Loucy (cell line): ENCODE results near the gene CCDC6.

Experiments used
- H2AFZ ChIP-seq: fragments of 200-600 bp; sonication (generic); 2 replicates; pipeline ENCODE4 v1.6.0; 2016; ENCODE audit warnings: antibody characterized with exemption, mild to moderate bottlenecking, low read length, moderate library complexity
- H3F3A ChIP-seq: fragments of 200-600 bp; 2 replicates; pipeline ENCODE4 v1.6.0; 2016; ENCODE audit warnings: antibody characterized with exemption, low read depth, mild to moderate bottlenecking
- H3K27me3 ChIP-seq: fragments of 200-600 bp; sonication (generic); 2 replicates; pipeline ENCODE4 v1.6.1; 2014; ENCODE audit warnings: low read length, mild to moderate bottlenecking; ENCODE audit not compliant: insufficient read depth, poor library complexity, severe bottlenecking
- H3K36me3 ChIP-seq: fragments of 200-600 bp; sonication (generic); 2 replicates; pipeline ENCODE4 v1.6.1; 2016; ENCODE audit warnings: low read length; ENCODE audit not compliant: insufficient read depth
- H3K4me1 ChIP-seq: fragments of 200-600 bp; sonication (generic); 2 replicates; pipeline ENCODE4 v1.5.1; 2014; ENCODE audit warnings: low read length, mild to moderate bottlenecking; ENCODE audit not compliant: insufficient read depth, poor library complexity, severe bottlenecking
- H3K4me2 ChIP-seq: fragments of 200-600 bp; sonication (generic); 2 replicates; pipeline ENCODE4 v1.6.0; 2014; ENCODE audit warnings: antibody characterized with exemption, low read length, low read depth, mild to moderate bottlenecking; ENCODE audit not compliant: poor library complexity, severe bottlenecking
- H3K4me3 ChIP-seq: fragments of 200-600 bp; sonication (generic); 2 replicates; pipeline ENCODE4 v1.5.1; 2014; ENCODE audit warnings: low read length, mild to moderate bottlenecking, mixed read lengths; ENCODE audit not compliant: poor library complexity, severe bottlenecking
- H3K79me2 ChIP-seq: fragments of 200-600 bp; sonication (generic); 2 replicates; pipeline ENCODE4 v1.6.1; 2014; ENCODE audit warnings: low read length; ENCODE audit not compliant: insufficient read depth
- H3K9ac ChIP-seq: fragments of 200-600 bp; sonication (generic); 2 replicates; pipeline ENCODE4 v1.6.0; 2014; ENCODE audit warnings: mild to moderate bottlenecking, low read depth, low read length, moderate library complexity; ENCODE audit not compliant: poor library complexity, severe bottlenecking
- H3K9me2 ChIP-seq: fragments of 200-600 bp; sonication (generic); replicated peaks from 2 replicates; pipeline ENCODE4 v1.6.1; 2016; ENCODE audit warnings: low read depth, low read length, mixed read lengths
- H3K9me3 ChIP-seq: fragments of 200-600 bp; sonication (generic); 2 replicates; pipeline ENCODE4 v1.6.1; 2014; ENCODE audit warnings: mild to moderate bottlenecking, antibody characterized with exemption, low read length, low read depth; ENCODE audit not compliant: insufficient read depth
- H4K20me1 ChIP-seq: fragments of 200-600 bp; sonication (generic); 2 replicates; pipeline ENCODE4 v1.6.0; 2014; ENCODE audit warnings: antibody characterized with exemption, low read length, mild to moderate bottlenecking; ENCODE audit not compliant: insufficient read depth, poor library complexity, severe bottlenecking
- CTCF ChIP-seq: fragments of 200-600 bp; sonication (generic); conservative IDR thresholded peaks from 2 replicates; pipeline ENCODE4 v1.5.1; 2014; ENCODE audit warnings: mild to moderate bottlenecking, antibody characterized with exemption, low read length
- EZH2phosphoT487 ChIP-seq: fragments of 200-600 bp; IDR thresholded peaks from 2 replicates; pipeline ENCODE4 v1.6.1; 2018; ENCODE audit warnings: antibody characterized with exemption, mild to moderate bottlenecking, moderate library complexity, borderline replicate concordance

The CCDC6 gene

GRCh38 chr10:59944339-59944935, 38.1 kb upstream of the CCDC6 start:
- H3K9me2 ChIP-seq: no peaks in the 10 kb centered on the region
- no peaks in the 10 kb centered on the region for H4K20me1 ChIP-seq
- TF ChIP-seq EZH2phosphoT487 (no peak), CTCF (no peak)
- H3F3A ChIP-seq: no peaks in the 10 kb centered on the region
- H3K4me3 ChIP-seq: no peak overlapping the region
- no peak overlapping the region for H2AFZ ChIP-seq
- no peaks in the 10 kb centered on the region for H3K79me2 ChIP-seq
- no peaks in the 10 kb centered on the region for H3K36me3 ChIP-seq
- no peaks in the 10 kb centered on the region for H3K9me3 ChIP-seq
- H3K27me3 ChIP-seq: no peaks in the 10 kb centered on the region
- H3K4me1 ChIP-seq: no peaks in the 10 kb centered on the region
- no peak overlapping the region for H3K9ac ChIP-seq
- no peak overlapping the region for H3K4me2 ChIP-seq

- Histone ChIP-seq H3K9ac (no peak overlapping the region), H3F3A (no peaks in the 10 kb centered on the region), H4K20me1 (no peaks in the 10 kb centered on the region), H3K4me3 (no peak overlapping the region), H3K36me3 (no peaks in the 10 kb centered on the region), H3K4me2 (no peak overlapping the region), H3K9me2 (no peaks in the 10 kb centered on the region), H3K4me1 (no peaks in the 10 kb centered on the region), H3K9me3 (no peaks in the 10 kb centered on the region), H3K79me2 (no peaks in the 10 kb centered on the region), H3K27me3 (no peaks in the 10 kb centered on the region), H2AFZ (no peak overlapping the region)
- TF ChIP-seq EZH2phosphoT487 (no peak), CTCF (no peak)
Measured at GRCh38 chr10:59942556-59942955, 36.2 kb upstream of the CCDC6 start.

GRCh38 chr10:59937720-59938119, 31.4 kb upstream of the CCDC6 start:
- Histone ChIP-seq H3K4me1 (no peaks in the 10 kb centered on the region), H3K27me3 (no peaks in the 10 kb centered on the region), H3K79me2 (no peaks in the 10 kb centered on the region), H3K4me3 (no peak overlapping the region), H3K9me3 (no peaks in the 10 kb centered on the region), H3K9me2 (no peaks in the 10 kb centered on the region), H3F3A (no peaks in the 10 kb centered on the region), H4K20me1 (no peaks in the 10 kb centered on the region), H2AFZ (no peak overlapping the region), H3K9ac (no peak overlapping the region), H3K36me3 (no peaks in the 10 kb centered on the region), H3K4me2 (no peak overlapping the region)
- TF ChIP-seq CTCF (no peak), EZH2phosphoT487 (no peak)
